Ishikawa (cell line): ENCODE measurements around the gene YJU2.

Experiments used
- CEBPB ChIP-seq: IDR thresholded peaks from 2 replicates; pipeline ENCODE4 v1.6.1; 2012
- CREB1 ChIP-seq: IDR thresholded peaks from 2 replicates; pipeline ENCODE4 v1.6.1; 2012; ENCODE audit warnings: low read depth
- EGR1 ChIP-seq: IDR thresholded peaks from 2 replicates; pipeline ENCODE4 v1.6.1; 2012
- EP300 ChIP-seq: IDR thresholded peaks from 2 replicates; pipeline ENCODE4 v1.6.1; 2012; ENCODE audit warnings: borderline replicate concordance
- FOXM1 ChIP-seq: IDR thresholded peaks from 2 replicates; pipeline ENCODE4 v1.6.1; 2012; ENCODE audit warnings: low read depth, borderline replicate concordance
- MAX ChIP-seq: IDR thresholded peaks from 2 replicates; pipeline ENCODE4 v1.6.1; 2012
- NFIC ChIP-seq: IDR thresholded peaks from 2 replicates; pipeline ENCODE4 v1.6.1; 2012
- RAD21 ChIP-seq: IDR thresholded peaks from 2 replicates; pipeline ENCODE4 v1.6.1; 2012; ENCODE audit warnings: low read depth
- REST ChIP-seq: IDR thresholded peaks from 2 replicates; pipeline ENCODE4 v1.6.1; 2012; ENCODE audit warnings: low read depth, mild to moderate bottlenecking
- TAF1 ChIP-seq: IDR thresholded peaks from 2 replicates; pipeline ENCODE4 v1.6.1; 2012; ENCODE audit warnings: low read depth, mild to moderate bottlenecking
- TCF12 ChIP-seq: IDR thresholded peaks from 2 replicates; pipeline ENCODE4 v1.6.1; 2012; ENCODE audit warnings: low read depth
- TEAD4 ChIP-seq: IDR thresholded peaks from 2 replicates; pipeline ENCODE4 v1.6.1; 2012
- USF1 ChIP-seq: IDR thresholded peaks from 2 replicates; pipeline ENCODE4 v1.6.1; 2012
- YY1 ChIP-seq: IDR thresholded peaks from 2 replicates; pipeline ENCODE4 v1.6.1; 2012; ENCODE audit warnings: low read depth
- ZBTB7A ChIP-seq: IDR thresholded peaks from 2 replicates; pipeline ENCODE4 v1.6.1; 2012; ENCODE audit warnings: low read depth

YJU2 gene

GRCh38 chr19:4200940-4201542 lies 45.8 kb upstream of the YJU2 start:
- TF ChIP-seq RAD21 (no peak), YY1 (no peak), MAX (no peak), NFIC (no peak)

GRCh38 chr19:4201798-4202197 lies 45.1 kb upstream of the YJU2 start:
- TF ChIP-seq EP300 (no peak), MAX (no peak), FOXM1 (no peak), ZBTB7A (no peak), YY1 (no peak), TAF1 (no peak)

GRCh38 chr19:4206818-4207484 lies 39.9 kb upstream of the YJU2 start:
- TF ChIP-seq RAD21 = peak; percentile 31; the same call in 1 of the 2 replicates
- no peak for TF ChIP-seq USF1
- TF ChIP-seq EP300 = no peak
- no peak for TF ChIP-seq EGR1
- no peak for TF ChIP-seq NFIC
- TF ChIP-seq FOXM1 = no peak
- no peak for TF ChIP-seq ZBTB7A
- TF ChIP-seq CREB1 = no peak

- TF ChIP-seq RAD21 (peak; percentile 43), TEAD4 (0 out of 2 replicates have a peak, but pooled peaks have one; percentile 20), ZBTB7A (no peak), MAX (no peak)
These were observed 38.3 kb upstream of the YJU2 start for GRCh38 chr19:4208385-4209094.

- TF ChIP-seq MAX = no peak
- TF ChIP-seq EP300 = no peak
- TF ChIP-seq REST = no peak
- TF ChIP-seq FOXM1 = no peak
- TF ChIP-seq CREB1 = no peak
- TF ChIP-seq NFIC = no peak
- no peak for TF ChIP-seq TAF1
- no peak for TF ChIP-seq CEBPB
- no peak for TF ChIP-seq EGR1
- TF ChIP-seq TEAD4 = no peak
- no peak for TF ChIP-seq TCF12
- no peak for TF ChIP-seq USF1
- TF ChIP-seq ZBTB7A = no peak
- TF ChIP-seq YY1 = no peak
- no peak for TF ChIP-seq RAD21
These were observed 36.6 kb upstream of the YJU2 start for GRCh38 chr19:4210166-4210731.

- no peak for TF ChIP-seq TEAD4
- TF ChIP-seq YY1 = no peak
These were observed 33.8 kb upstream of the YJU2 start for GRCh38 chr19:4213116-4213515.

GRCh38 chr19:4215807-4216206 lies 31.1 kb upstream of the YJU2 start:
- TF ChIP-seq NFIC (no peak), TEAD4 (no peak), USF1 (no peak), TAF1 (no peak), TCF12 (no peak), CREB1 (no peak), YY1 (no peak), ZBTB7A (no peak)
